ENCODE data around the gene EFCAB13. TPM values are rescaled to one million over a fixed set of nuclear protein-coding genes. Genes with fewer than 3 reads are reported as not detected.

EFCAB13 gene
- total RNA-seq, 1 experiment from 2014 or later: 7.1 TPM

- intact Hi-C loops (cut with micrococcal nuclease; ENCODE audit: unreplicated experiment) (no loop called here), in situ Hi-C loops (cut with HindIII; ENCODE audit: low pct_unique_long_range_greater_than_20kb, low sequenced_read_pairs) (no loop called here)
- no peaks in the 10 kb centered on the region for H3K27me3 ChIP-seq (ENCODE audit: control insufficient read depth, insufficient read depth, low read length)
- H3K4me3 ChIP-seq (ENCODE audit: low read depth in 2 of 2, low read length in 2 of 2): no peak overlapping the region
- CTCF ChIA-PET: no interaction called here
- H3K4me1 ChIP-seq (ENCODE audit: control insufficient read depth, insufficient read depth, low read length): peaks cover 3% of the 10 kb centered on the region; the same call in 1 of the 2 replicates
- ATAC-seq (no peak), DNase-seq (ENCODE audit: low read depth, low spot score) (no peak)
- POLR2A ChIA-PET: no interaction called here
- H3K9me3 ChIP-seq (ENCODE audit: control insufficient read depth, insufficient read depth, low read depth, low read length): no peaks in the 10 kb centered on the region
- H3K36me3 ChIP-seq (ENCODE audit: control insufficient read depth, insufficient read depth, low read length): no peaks in the 10 kb centered on the region
- H3K27ac ChIP-seq (ENCODE audit: low read length): no peak overlapping the region
- TF ChIP-seq POLR2AphosphoS5 (IDR thresholded peaks at IDR 0.05; ENCODE audit: low read depth, low read length) (no peak), TCF7L2 (IDR thresholded peaks at IDR 0.05; ENCODE audit: low read depth, low read length) (no peak), REST (IDR thresholded peaks at IDR 0.05; ENCODE audit: insufficient read depth in 1 of 2, low read depth in 2 of 2, low read length in 1 of 2) (no peak), SIN3A (IDR thresholded peaks at IDR 0.05; ENCODE audit: borderline replicate concordance, insufficient read depth, low read depth, low read length) (no peak)
- TF ChIP-seq, protein P1, sequence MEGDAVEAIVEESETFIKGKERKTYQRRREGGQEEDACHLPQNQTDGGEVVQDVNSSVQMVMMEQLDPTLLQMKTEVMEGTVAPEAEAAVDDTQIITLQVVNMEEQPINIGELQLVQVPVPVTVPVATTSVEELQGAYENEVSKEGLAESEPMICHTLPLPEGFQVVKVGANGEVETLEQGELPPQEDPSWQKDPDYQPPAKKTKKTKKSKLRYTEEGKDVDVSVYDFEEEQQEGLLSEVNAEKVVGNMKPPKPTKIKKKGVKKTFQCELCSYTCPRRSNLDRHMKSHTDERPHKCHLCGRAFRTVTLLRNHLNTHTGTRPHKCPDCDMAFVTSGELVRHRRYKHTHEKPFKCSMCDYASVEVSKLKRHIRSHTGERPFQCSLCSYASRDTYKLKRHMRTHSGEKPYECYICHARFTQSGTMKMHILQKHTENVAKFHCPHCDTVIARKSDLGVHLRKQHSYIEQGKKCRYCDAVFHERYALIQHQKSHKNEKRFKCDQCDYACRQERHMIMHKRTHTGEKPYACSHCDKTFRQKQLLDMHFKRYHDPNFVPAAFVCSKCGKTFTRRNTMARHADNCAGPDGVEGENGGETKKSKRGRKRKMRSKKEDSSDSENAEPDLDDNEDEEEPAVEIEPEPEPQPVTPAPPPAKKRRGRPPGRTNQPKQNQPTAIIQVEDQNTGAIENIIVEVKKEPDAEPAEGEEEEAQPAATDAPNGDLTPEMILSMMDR (IDR thresholded peaks at IDR 0.05): no peak
- no TSS peak for BruUV-seq (replicated peaks)
These were observed 25.0 kb upstream of the EFCAB13 start for GRCh38 chr17:47298712-47299111.

- POLR2A ChIA-PET: no interaction called here
- intact Hi-C loops (cut with micrococcal nuclease; ENCODE audit: unreplicated experiment) (no loop called here), in situ Hi-C loops (cut with HindIII; ENCODE audit: low pct_unique_long_range_greater_than_20kb, low sequenced_read_pairs) (no loop called here)
- BruUV-seq (replicated peaks): no TSS peak
- Histone ChIP-seq H3K4me3 (ENCODE audit: low read depth in 2 of 2, low read length in 2 of 2) (no peak overlapping the region), H3K9me3 (ENCODE audit: control insufficient read depth, insufficient read depth, low read depth, low read length) (no peaks in the 10 kb centered on the region), H3K27ac (ENCODE audit: low read length) (no peak overlapping the region), H3K36me3 (ENCODE audit: control insufficient read depth, insufficient read depth, low read length) (no peaks in the 10 kb centered on the region), H3K4me1 (ENCODE audit: control insufficient read depth, insufficient read depth, low read length) (no peaks in the 10 kb centered on the region), H3K27me3 (ENCODE audit: control insufficient read depth, insufficient read depth, low read length) (no peaks in the 10 kb centered on the region)
- DNase-seq (ENCODE audit: low read depth, low spot score) (no peak), ATAC-seq (no peak)
- TF ChIP-seq TCF7L2 (IDR thresholded peaks at IDR 0.05; ENCODE audit: low read depth, low read length): no peak
- no peak for TF ChIP-seq SIN3A (IDR thresholded peaks at IDR 0.05; ENCODE audit: borderline replicate concordance, insufficient read depth, low read depth, low read length)
- no peak for TF ChIP-seq REST (IDR thresholded peaks at IDR 0.05; ENCODE audit: insufficient read depth in 1 of 2, low read depth in 2 of 2, low read length in 1 of 2)
- no peak for TF ChIP-seq POLR2AphosphoS5 (IDR thresholded peaks at IDR 0.05; ENCODE audit: low read depth, low read length)
- TF ChIP-seq, protein P1 (IDR thresholded peaks at IDR 0.05): no peak
- CTCF ChIA-PET: no interaction called here
These were observed 24.4 kb upstream of the EFCAB13 start for GRCh38 chr17:47299239-47299910.
